HepG2 (cell line): ENCODE measurements around the gene SEC61B.

Experiments
- CTCF ChIP-seq: sonication (generic); formaldehyde crosslinking; IDR thresholded peaks from 2 replicates; pipeline ENCODE4 v1.5.0; 2020; ENCODE audit warnings: mild to moderate bottlenecking, missing genetic modification reagents, moderate library complexity
- EZH2 ChIP-seq: conservative IDR thresholded peaks from 2 replicates; pipeline ENCODE4 v1.6.1; 2012; ENCODE audit warnings: mild to moderate bottlenecking, low read depth, low read length, moderate library complexity
- GABPB1 ChIP-seq: IDR thresholded peaks from 2 replicates; pipeline ENCODE4 v1.6.1; 2016; ENCODE audit warnings: mild to moderate bottlenecking, missing genetic modification reagents, moderate library complexity, missing compliant biosample characterization
- HNRNPK ChIP-seq: fragments of 200-400 bp; formaldehyde crosslinking; IDR thresholded peaks from 2 replicates; pipeline ENCODE4 v1.6.1; 2018; ENCODE audit warnings: low read length, low read depth, moderate library complexity, mild to moderate bottlenecking; ENCODE audit not compliant: poor library complexity, severe bottlenecking
- KDM5A ChIP-seq: fragments of 200-600 bp; sonication (generic); IDR thresholded peaks from 2 replicates; pipeline ENCODE4 v1.7.0; 2018; ENCODE audit warnings: antibody characterized with exemption, mild to moderate bottlenecking, low read length, borderline replicate concordance
- RAD51 ChIP-seq: fragments of 450-650 bp; IDR thresholded peaks from 2 replicates; pipeline ENCODE4 v1.6.1; 2016; ENCODE audit warnings: borderline replicate concordance
- SIN3A ChIP-seq: IDR thresholded peaks from 2 replicates; pipeline ENCODE4 v1.6.1; 2011; ENCODE audit warnings: low read depth, mild to moderate bottlenecking, control low read depth, low read length, borderline replicate concordance
- TCF7L2 ChIP-seq: IDR thresholded peaks from 2 replicates; pipeline ENCODE4 v1.6.1; 2011; ENCODE audit warnings: mild to moderate bottlenecking, low read depth, low read length, moderate library complexity
- ZBTB42 ChIP-seq: sonication (generic); formaldehyde crosslinking; IDR thresholded peaks from 2 replicates; pipeline ENCODE4 v1.5.0; 2020; ENCODE audit warnings: mild to moderate bottlenecking, missing genetic modification reagents
- ZFX ChIP-seq: sonication (generic); formaldehyde crosslinking; IDR thresholded peaks from 2 replicates; pipeline ENCODE4 v1.4.0; 2020; ENCODE audit warnings: mild to moderate bottlenecking, low read depth, missing genetic modification reagents, moderate library complexity
- ZNF510 ChIP-seq: sonication (generic); formaldehyde crosslinking; IDR thresholded peaks from 2 replicates; pipeline ENCODE4 v1.4.0; 2020; ENCODE audit warnings: low read depth, mild to moderate bottlenecking, missing genetic modification reagents
- ZXDC ChIP-seq: sonication (generic); formaldehyde crosslinking; IDR thresholded peaks from 2 replicates; pipeline ENCODE4 v1.5.0; 2020; ENCODE audit warnings: mild to moderate bottlenecking, missing genetic modification reagents

GRCh38 chr9:99221266-99221620 is 839 bp upstream of the SEC61B start:
- TF ChIP-seq CTCF (CRISPR knock-in tag), result no peak
- no peak for TF ChIP-seq EZH2
- no peak for TF ChIP-seq ZXDC (CRISPR knock-in tag)
- TF ChIP-seq KDM5A, result no peak
- no peak for TF ChIP-seq SIN3A
- no peak for TF ChIP-seq RAD51
- no peak for TF ChIP-seq ZBTB42 (CRISPR knock-in tag)
- no peak for TF ChIP-seq ZNF510
- TF ChIP-seq TCF7L2, result no peak
- no peak for TF ChIP-seq ZFX (CRISPR knock-in tag)
- TF ChIP-seq HNRNPK, result no peak
- no peak for TF ChIP-seq GABPB1 (CRISPR knock-in tag)
